T-cell (primary cell): ENCODE measurements around the gene DDIT4. TPM values are rescaled to one million over a fixed set of nuclear protein-coding genes. Genes with fewer than 3 reads are reported as not detected.
A peak's percentile ranks its signal among the peaks of the same experiment; 100 is the strongest.
"Not testable (repeated sequence)": the region's sequence is repeated elsewhere in the genome, so short reads cannot be mapped to it uniquely, and the experiment has no call there.

Experiments
- ATAC-seq, 4 experiments: fragments of 200-7000 bp in 3 of 4; fragments of 150-1000 bp in 1 of 4; cut with Tn5 transposase; replicated peaks in 1 of 4; 1 replicate in 3 of 4; 2 replicates in 1 of 4; pipeline ENCODE4 v1.10.0; 2021; ENCODE audit warnings: moderate library complexity in 3 of 4, mild to moderate bottlenecking in 2 of 4, moderate number of reproducible peaks in 1 of 4
- CTCF ChIA-PET, 2 donors: fragments of 300-600 bp; sonication (Branson Sonifier 250); formaldehyde crosslinking; loops; one replicate each; lab custom pipeline; 2022; ENCODE audit warnings: antibody characterized with exemption in 2 of 2; lab: Charles Lee
- POLR2A ChIA-PET, 2 donors: fragments of 300-600 bp; sonication (Branson Sonifier 250); formaldehyde crosslinking; loops; one replicate each; lab custom pipeline; 2022; ENCODE audit warnings: antibody characterized with exemption in 2 of 2; lab: Charles Lee
- DNase-seq, 35 experiments: peaks; one replicate each; pipeline versions ENCODE4 v3.0.0 to v3.0.0-alpha.2; 2013 to 2023
- H3K27ac ChIP-seq: one replicate; pipeline ENCODE4 v1.5.1; 2013; ENCODE audit warnings: low read length
- H3K27me3 ChIP-seq, 2 experiments: replicated peaks in 1 of 2; 1 replicate in 1 of 2; 2 replicates in 1 of 2; pipeline versions ENCODE4 v1.6.1 to v1.7.0; 2013; ENCODE audit warnings: low read length in 1 of 2, mixed read lengths in 1 of 2; ENCODE audit not compliant: control insufficient read depth in 2 of 2, insufficient read depth in 2 of 2; ENCODE audit errors: extremely low read depth in 1 of 2
- H3K36me3 ChIP-seq, 2 donors: 1 replicate in 1 of 2; 2 replicates in 1 of 2; pipeline versions ENCODE4 v1.6.1 to v1.7.0; 2013; ENCODE audit warnings: low read length in 1 of 2; ENCODE audit not compliant: control insufficient read depth in 2 of 2, insufficient read depth in 1 of 2; ENCODE audit errors: extremely low read depth in 1 of 2
- H3K4me1 ChIP-seq, 2 experiments: 1 replicate in 1 of 2; 2 replicates in 1 of 2; pipeline versions ENCODE4 v1.6.1 to v1.7.0; 2013; ENCODE audit warnings: low read length in 2 of 2, mixed read lengths in 1 of 2; ENCODE audit not compliant: insufficient read depth in 2 of 2, control insufficient read depth in 1 of 2; ENCODE audit errors: extremely low read depth in 1 of 2
- H3K4me3 ChIP-seq, 2 donors: 1 replicate in 1 of 2; 2 replicates in 1 of 2; pipeline versions ENCODE4 v1.5.1 to v1.7.0; 2013; ENCODE audit warnings: mild to moderate bottlenecking in 2 of 2, low read length in 1 of 2, moderate library complexity in 1 of 2; ENCODE audit not compliant: control insufficient read depth in 1 of 2; ENCODE audit errors: extremely low read depth in 1 of 2
- H3K9me3 ChIP-seq: 2 replicates; pipeline ENCODE4 v1.7.0; 2013
- H3K27ac Mint-ChIP-seq, 2 donors: one replicate each; pipeline ENCODE4 v1.8.0; 2020 to 2021; ENCODE audit warnings: mild to moderate bottlenecking in 2 of 2, mixed read lengths in 2 of 2
- H3K27me3 Mint-ChIP-seq, 2 donors: one replicate each; pipeline ENCODE4 v1.8.0; 2021 to 2022; ENCODE audit warnings: mixed read lengths in 2 of 2
- H3K36me3 Mint-ChIP-seq: one replicate; pipeline ENCODE4 v1.8.0; 2021; ENCODE audit warnings: mixed read lengths
- H3K4me1 Mint-ChIP-seq, 3 donors: one replicate each; pipeline ENCODE4 v1.8.0; 2020 to 2022; ENCODE audit warnings: mixed read lengths in 3 of 3, mild to moderate bottlenecking in 1 of 3
- H3K4me3 Mint-ChIP-seq, 3 donors: one replicate each; pipeline ENCODE4 v1.8.0; 2020 to 2022; ENCODE audit warnings: mild to moderate bottlenecking in 3 of 3, mixed read lengths in 3 of 3, moderate library complexity in 3 of 3
- H3K9me3 Mint-ChIP-seq, 3 donors: one replicate each; pipeline ENCODE4 v1.8.0; 2020 to 2022; ENCODE audit warnings: mixed read lengths in 3 of 3
- WGBS: methylation state at CpG from one replicate; pipeline ENCODE4 v1.1.5; 2013; ENCODE audit warnings: missing lambda C conversion rate; ENCODE audit not compliant: insufficient coverage; 5-methylcytosine and 5-hydroxymethylcytosine counted together
- total RNA-seq, 35 experiments: library from RNA in 6 of 35; stranded (reverse) in 6 of 35; fragments of 120-200 nt in 1 of 35; gene quantifications; one replicate each; pipeline versions ENCODE4 v1.2.1 to v1.2.4 and lab custom pipeline; 2013 to 2026

Gene DDIT4, protein sequence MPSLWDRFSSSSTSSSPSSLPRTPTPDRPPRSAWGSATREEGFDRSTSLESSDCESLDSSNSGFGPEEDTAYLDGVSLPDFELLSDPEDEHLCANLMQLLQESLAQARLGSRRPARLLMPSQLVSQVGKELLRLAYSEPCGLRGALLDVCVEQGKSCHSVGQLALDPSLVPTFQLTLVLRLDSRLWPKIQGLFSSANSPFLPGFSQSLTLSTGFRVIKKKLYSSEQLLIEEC
- 100 to 1,000 TPM in 2 of 5 donors, 10 to 100 TPM in 3; 39.9 to 326 (median 52.1) TPM for total RNA-seq
- 80.0 TPM for total RNA-seq (2013)
- total RNA-seq (lab: John Stamatoyannopoulos, UW), result 16.5 to 458 (median 192) reads per million in 29 experiments

DNA sequence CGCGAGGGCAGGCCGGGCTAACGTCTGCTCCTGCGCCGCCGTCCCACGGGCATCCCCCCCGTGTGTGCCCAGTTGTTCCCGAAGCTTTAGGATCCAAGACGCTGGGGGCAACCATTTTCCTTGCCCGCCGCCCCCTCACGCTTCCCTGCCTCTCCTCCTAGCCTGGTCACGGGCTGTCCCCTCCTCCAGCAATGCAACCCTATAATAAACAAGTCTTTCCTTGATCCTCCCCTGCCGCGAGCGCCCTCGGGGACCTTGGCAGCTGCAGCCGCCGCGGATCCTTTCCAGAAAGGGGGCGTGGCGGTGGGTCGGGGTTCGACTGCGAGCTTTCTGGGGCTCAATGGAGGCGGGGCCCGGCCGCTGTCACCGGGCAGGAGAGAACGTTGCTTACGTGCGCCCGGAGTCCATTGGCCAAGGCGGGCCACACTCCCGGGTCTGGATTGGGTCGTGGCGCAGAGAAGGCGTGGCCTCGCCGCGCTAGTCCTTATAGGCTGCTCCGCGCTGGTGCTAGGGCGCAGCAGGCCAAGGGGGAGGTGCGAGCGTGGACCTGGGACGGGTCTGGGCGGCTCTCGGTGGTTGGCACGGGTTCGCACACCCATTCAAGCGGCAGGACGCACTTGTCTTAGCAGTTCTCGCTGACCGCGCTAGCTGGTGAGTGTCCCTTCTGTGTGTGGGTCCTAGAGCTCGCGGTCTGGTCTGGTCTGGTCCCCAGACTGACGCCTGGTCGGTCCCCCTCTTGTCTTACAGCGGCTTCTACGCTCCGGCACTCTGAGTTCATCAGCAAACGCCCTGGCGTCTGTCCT lies at the start of gene DDIT4:
TSS of gene DDIT4 (plus strand) at position 515 of the 803 bp plus-strand sequence. CDS start 293 bp downstream, outside the sequence.
- Mint-ChIP-seq H3K36me3 (peaks cover 11% of the 10 kb centered on the region), H3K27me3 (no peaks in the 10 kb centered on the region), H3K27ac (peak within 1 kb of the TSS; percentile 93), H3K4me3 (peak within 1 kb of the TSS; percentile 92 to 99 (median 92)), H3K4me1 (peaks cover 45 to 58% (median 50%) of the 10 kb centered on the region in 3 donors), H3K9me3 (no peaks in the 10 kb centered on the region)
- H3K27ac ChIP-seq, result peak within 1 kb of the TSS; percentile 88
- under 1% methylated on average over 60 of the region's 67 CpGs for WGBS
- H3K4me1 ChIP-seq, result peaks cover 7 to 48% of the 10 kb centered on the region in 2 experiments
- no peaks in the 10 kb centered on the region for H3K9me3 ChIP-seq
- ATAC-seq, result peak; percentile 89 to 95 (median 93)
- ChIA-PET CTCF (interaction anchor here in 1 of 2 donors (0.6 to 3.8 kb wide), 8 partner anchors 13 to 225 kb away, joined by 3 to 26 read pairs (median 8); no protein-coding TSS in a partner anchor), POLR2A (interaction anchor here (0.6 to 3.6 kb wide), 9 partner anchors 13 to 183 kb away, joined by 3 to 18 read pairs (median 4); no protein-coding TSS in a partner anchor)
- H3K36me3 ChIP-seq, result peaks cover 6 to 17% of the 10 kb centered on the region in 2 donors
- no peaks in the 10 kb centered on the region for H3K27me3 ChIP-seq
- peak; percentile 88 to 99 (median 98) for DNase-seq
- peak within 1 kb of the TSS; percentile 87 to 95 for H3K4me3 ChIP-seq

GRCh38 chr10:72224191-72224590 lies 49.5 kb upstream of the DDIT4 start:
- H3K4me3 ChIP-seq, H3K27me3 Mint-ChIP-seq, H3K9me3 ChIP-seq, H3K27me3 ChIP-seq, ATAC-seq, DNase-seq, H3K27ac ChIP-seq, H3K9me3 Mint-ChIP-seq: not testable (repeated sequence)
- H3K4me1 ChIP-seq, result peaks cover 21 to 40% of the 10 kb centered on the region in 2 experiments
- H3K4me1 Mint-ChIP-seq, result peaks cover 53 to 62% (median 56%) of the 10 kb centered on the region in 3 donors
- peak overlapping the region in 1 of 3 donors; percentile 55 for H3K4me3 Mint-ChIP-seq
- peaks cover 12% of the 10 kb centered on the region for H3K36me3 Mint-ChIP-seq
- 100% methylated on average over 3 of the region's 6 CpGs for WGBS
- peaks cover 4 to 42% of the 10 kb centered on the region in 2 donors for H3K36me3 ChIP-seq
- ChIA-PET CTCF (interaction anchor here (0.5 to 1.2 kb wide), 7 partner anchors 8 to 782 kb away, joined by 3 to 7 read pairs (median 4); no protein-coding TSS in a partner anchor), POLR2A (interaction anchor here (0.5 to 0.7 kb wide), 4 partner anchors 14 to 114 kb away, joined by 5 to 10 read pairs (median 6); no protein-coding TSS in a partner anchor)
- H3K27ac Mint-ChIP-seq, result peak overlapping the region; percentile 46 to 62

- peak overlapping the region in 1 of 3 donors; percentile 19 for H3K4me3 Mint-ChIP-seq
- peaks cover 12% of the 10 kb centered on the region for H3K36me3 Mint-ChIP-seq
- Histone ChIP-seq H3K4me3 (no peak overlapping the region), H3K27ac (no peak overlapping the region), H3K36me3 (peaks cover 4 to 47% of the 10 kb centered on the region in 2 donors), H3K4me1 (peaks cover 19 to 27% of the 10 kb centered on the region in 2 experiments), H3K27me3 (no peaks in the 10 kb centered on the region), H3K9me3 (no peaks in the 10 kb centered on the region)
- CTCF ChIA-PET, result interaction anchor here (0.6 to 1.1 kb wide), 5 partner anchors 10 to 99 kb away, joined by 3 to 5 read pairs (median 3); no protein-coding TSS in a partner anchor
- no peaks in the 10 kb centered on the region for H3K27me3 Mint-ChIP-seq
- H3K9me3 Mint-ChIP-seq, result no peaks in the 10 kb centered on the region
- WGBS, result 72% methylated on average over 4 of the region's 6 CpGs
- ATAC-seq (no peak), DNase-seq (no peak)
- POLR2A ChIA-PET, result no interaction called here
- peaks cover 59 to 62% (median 60%) of the 10 kb centered on the region in 3 donors for H3K4me1 Mint-ChIP-seq
- peak overlapping the region; percentile 52 to 78 for H3K27ac Mint-ChIP-seq
Observed at GRCh38 chr10:72226418-72227027, 47.2 kb upstream of the DDIT4 start.

- Histone ChIP-seq H3K36me3 (peaks cover 5 to 50% of the 10 kb centered on the region in 2 donors), H3K27ac (peak overlapping the region; percentile 20), H3K4me3 (no peak overlapping the region), H3K4me1 (peaks cover 19 to 24% of the 10 kb centered on the region in 2 experiments), H3K27me3 (no peaks in the 10 kb centered on the region), H3K9me3 (no peaks in the 10 kb centered on the region)
- Mint-ChIP-seq H3K4me3 (no peak overlapping the region), H3K4me1 (peaks cover 55 to 58% (median 57%) of the 10 kb centered on the region in 3 donors), H3K27ac (peak overlapping the region; percentile 10 to 48), H3K36me3 (peaks cover 11% of the 10 kb centered on the region), H3K27me3 (no peaks in the 10 kb centered on the region), H3K9me3 (no peaks in the 10 kb centered on the region)
- WGBS, result 92% methylated on average over 4 of the region's 6 CpGs
- DNase-seq (no peak), ATAC-seq (no peak)
- POLR2A ChIA-PET, result no interaction called here
- CTCF ChIA-PET, result interaction anchor here in 1 of 2 donors (0.6 to 1.1 kb wide), 4 partner anchors 12 to 1143 kb away, joined by 3 to 4 read pairs (median 3); partner anchors contain the start of gene ANAPC16
Observed at GRCh38 chr10:72227826-72228225, 45.9 kb upstream of the DDIT4 start.

- H3K36me3 Mint-ChIP-seq, result peaks cover 15% of the 10 kb centered on the region
- DNase-seq (no peak), ATAC-seq (no peak)
- H3K27ac ChIP-seq, result peak overlapping the region; percentile 20
- H3K27me3 ChIP-seq, result no peaks in the 10 kb centered on the region
- H3K27ac Mint-ChIP-seq, result peak overlapping the region; percentile 46 to 48
- H3K9me3 ChIP-seq, result no peaks in the 10 kb centered on the region
- peaks cover 51 to 57% (median 55%) of the 10 kb centered on the region in 3 donors for H3K4me1 Mint-ChIP-seq
- H3K27me3 Mint-ChIP-seq, result no peaks in the 10 kb centered on the region
- no peaks in the 10 kb centered on the region for H3K9me3 Mint-ChIP-seq
- WGBS, result no CpG with 5 or more reads among the region's 2 CpGs
- H3K4me3 Mint-ChIP-seq, result no peak overlapping the region
- CTCF ChIA-PET, result interaction anchor here (0.6 to 2.1 kb wide), 5 partner anchors 9 to 1142 kb away, joined by 3 to 9 read pairs (median 3); partner anchors contain the start of genes ANAPC16 (in 1 of the 2) and SPOCK2 (in 1 of the 2)
- peaks cover 7 to 54% of the 10 kb centered on the region in 2 donors for H3K36me3 ChIP-seq
- H3K4me1 ChIP-seq, result peaks cover 16 to 19% of the 10 kb centered on the region in 2 experiments
- H3K4me3 ChIP-seq, result no peak overlapping the region
- POLR2A ChIA-PET, result interaction anchor here in 1 of 2 donors (0.7 kb wide), 1 partner anchor 126 kb away, joined by 6 read pairs; no protein-coding TSS in a partner anchor
Observed at GRCh38 chr10:72228318-72228751, 45.4 kb upstream of the DDIT4 start.
